ENCODE results near the gene HS2ST1. TPM values are rescaled to one million over a fixed set of nuclear protein-coding genes. Genes with fewer than 3 reads are reported as not detected.
"Not testable (repeated sequence)": the region's sequence is repeated elsewhere in the genome, so short reads cannot be mapped to it uniquely, and the experiment has no call there.

The HS2ST1 gene
- 10 to 100 TPM; 17.7 to 18.0 (median 17.8) TPM for total RNA-seq

DNA sequence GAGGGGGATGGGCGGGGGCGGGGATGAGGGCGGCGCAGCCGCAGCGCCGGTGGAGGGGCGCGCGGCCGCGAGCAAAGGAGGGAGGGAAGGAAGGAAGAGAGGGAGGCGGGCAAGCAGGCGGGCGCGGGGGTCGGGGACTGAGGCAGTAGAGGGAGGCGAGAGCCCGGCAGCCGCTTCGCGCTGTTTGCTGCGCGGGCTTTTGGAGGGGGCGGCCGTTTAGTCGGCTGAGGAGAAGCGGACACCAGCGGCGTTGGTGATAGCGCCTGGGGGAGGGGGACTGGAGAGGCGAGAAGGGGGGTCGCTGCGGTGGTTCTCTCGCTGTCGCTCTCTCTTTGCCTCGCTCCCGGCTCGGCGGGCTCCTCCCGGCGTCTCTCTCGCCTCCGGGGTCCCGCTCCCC is at the start of gene HS2ST1:
Gene HS2ST1, plus strand, starts transcription at position 35 of the 397 bp plus-strand sequence.
- H3K4me1 ChIP-seq: peaks cover 0 to 14% of the 10 kb centered on the region in 2 donors
- intact Hi-C loops (cut with DNase I; ENCODE audit: low total_unique reads): no loop called here
- DNase-seq (ENCODE audit: low spot score in 2 of 2): no peak
- TF ChIP-seq POLR2A (IDR thresholded peaks at IDR 0.05): no peak
- peak in 1 of 3 donors; percentile 17 for TF ChIP-seq POLR2AphosphoS5 (IDR thresholded peaks at IDR 0.05)
- H3K27me3 ChIP-seq: no peaks in the 10 kb centered on the region
- H3K36me3 ChIP-seq: no peaks in the 10 kb centered on the region
- peak within 1 kb of the TSS; percentile 93 to 95 for H3K27ac ChIP-seq
- no peaks in the 10 kb centered on the region for H3K9me3 ChIP-seq
- peak within 1 kb of the TSS; percentile 88 to 97 (median 91) for H3K4me3 ChIP-seq

DNA sequence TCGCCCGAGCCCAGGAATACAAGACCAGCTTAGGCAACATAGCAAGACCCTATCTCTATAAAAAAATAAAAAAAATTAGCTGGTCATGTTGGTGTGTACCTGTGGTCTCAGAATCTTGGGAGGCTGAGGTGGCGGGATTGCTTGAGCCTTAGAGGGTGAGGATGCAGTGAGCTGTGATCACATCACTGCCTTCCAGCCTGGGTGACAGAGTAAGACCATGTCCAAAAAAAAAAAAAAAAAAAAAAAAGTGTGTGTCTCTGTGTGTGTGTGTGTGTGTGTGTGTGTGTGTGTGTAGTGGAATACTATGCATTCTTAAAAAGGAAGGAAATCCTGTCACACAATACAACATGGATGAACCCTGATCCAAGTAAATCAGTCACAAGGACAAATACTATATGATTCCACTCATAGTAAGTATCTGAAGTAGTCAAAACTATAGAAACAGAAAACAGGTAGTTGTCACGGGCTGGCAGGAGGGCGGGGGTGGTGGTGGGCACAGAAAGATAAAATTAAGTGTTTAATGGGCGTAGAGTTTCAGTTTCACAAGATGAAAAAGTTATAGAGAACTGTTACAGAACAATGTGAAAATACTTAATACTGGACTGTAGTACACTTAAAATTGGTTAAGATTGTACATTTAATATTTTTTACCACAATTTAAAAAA is 48.3 kb upstream of the HS2ST1 start:
- Histone ChIP-seq H3K4me3 (no peak overlapping the region), H3K4me1 (no peaks in the 10 kb centered on the region), H3K9me3 (no peaks in the 10 kb centered on the region), H3K27me3 (no peaks in the 10 kb centered on the region), H3K27ac (no peak overlapping the region), H3K36me3 (no peaks in the 10 kb centered on the region)
- TF ChIP-seq, protein P1, sequence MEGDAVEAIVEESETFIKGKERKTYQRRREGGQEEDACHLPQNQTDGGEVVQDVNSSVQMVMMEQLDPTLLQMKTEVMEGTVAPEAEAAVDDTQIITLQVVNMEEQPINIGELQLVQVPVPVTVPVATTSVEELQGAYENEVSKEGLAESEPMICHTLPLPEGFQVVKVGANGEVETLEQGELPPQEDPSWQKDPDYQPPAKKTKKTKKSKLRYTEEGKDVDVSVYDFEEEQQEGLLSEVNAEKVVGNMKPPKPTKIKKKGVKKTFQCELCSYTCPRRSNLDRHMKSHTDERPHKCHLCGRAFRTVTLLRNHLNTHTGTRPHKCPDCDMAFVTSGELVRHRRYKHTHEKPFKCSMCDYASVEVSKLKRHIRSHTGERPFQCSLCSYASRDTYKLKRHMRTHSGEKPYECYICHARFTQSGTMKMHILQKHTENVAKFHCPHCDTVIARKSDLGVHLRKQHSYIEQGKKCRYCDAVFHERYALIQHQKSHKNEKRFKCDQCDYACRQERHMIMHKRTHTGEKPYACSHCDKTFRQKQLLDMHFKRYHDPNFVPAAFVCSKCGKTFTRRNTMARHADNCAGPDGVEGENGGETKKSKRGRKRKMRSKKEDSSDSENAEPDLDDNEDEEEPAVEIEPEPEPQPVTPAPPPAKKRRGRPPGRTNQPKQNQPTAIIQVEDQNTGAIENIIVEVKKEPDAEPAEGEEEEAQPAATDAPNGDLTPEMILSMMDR (IDR thresholded peaks at IDR 0.05): no peak
- TF ChIP-seq POLR2AphosphoS5 (IDR thresholded peaks at IDR 0.05) (no peak), POLR2A (IDR thresholded peaks at IDR 0.05) (no peak)
- no peak for DNase-seq (ENCODE audit: low spot score in 2 of 2)
- intact Hi-C loops (cut with DNase I; ENCODE audit: low total_unique reads): no loop called here

DNA sequence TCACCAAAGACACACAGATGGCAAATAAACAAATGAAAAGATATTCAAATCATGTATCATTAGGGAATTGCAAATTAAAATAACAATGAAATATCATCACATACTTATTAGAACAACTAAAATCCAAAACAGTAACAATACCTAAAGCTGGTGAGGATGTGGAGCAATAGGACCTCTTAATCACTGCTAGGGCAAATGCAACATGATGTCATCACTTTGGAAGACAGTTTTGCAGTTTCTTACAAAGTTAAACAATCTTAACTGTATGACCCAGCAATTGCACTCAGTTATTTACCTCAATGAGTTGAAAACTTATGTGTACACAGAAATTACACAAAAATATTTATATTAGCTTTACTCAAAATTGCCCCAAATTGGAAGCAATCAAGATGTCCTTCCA is 47.8 kb upstream of the HS2ST1 start:
- Histone ChIP-seq H3K27ac (no peak overlapping the region), H3K9me3 (no peaks in the 10 kb centered on the region), H3K4me1 (no peaks in the 10 kb centered on the region), H3K36me3 (no peaks in the 10 kb centered on the region), H3K27me3 (no peaks in the 10 kb centered on the region), H3K4me3 (no peak overlapping the region)
- no peak for DNase-seq (ENCODE audit: low spot score in 2 of 2)
- intact Hi-C loops (cut with DNase I; ENCODE audit: low total_unique reads): no loop called here
- no peak for TF ChIP-seq POLR2AphosphoS5 (IDR thresholded peaks at IDR 0.05)
- TF ChIP-seq, protein P1 (IDR thresholded peaks at IDR 0.05): no peak
- TF ChIP-seq POLR2A (IDR thresholded peaks at IDR 0.05): no peak

DNA sequence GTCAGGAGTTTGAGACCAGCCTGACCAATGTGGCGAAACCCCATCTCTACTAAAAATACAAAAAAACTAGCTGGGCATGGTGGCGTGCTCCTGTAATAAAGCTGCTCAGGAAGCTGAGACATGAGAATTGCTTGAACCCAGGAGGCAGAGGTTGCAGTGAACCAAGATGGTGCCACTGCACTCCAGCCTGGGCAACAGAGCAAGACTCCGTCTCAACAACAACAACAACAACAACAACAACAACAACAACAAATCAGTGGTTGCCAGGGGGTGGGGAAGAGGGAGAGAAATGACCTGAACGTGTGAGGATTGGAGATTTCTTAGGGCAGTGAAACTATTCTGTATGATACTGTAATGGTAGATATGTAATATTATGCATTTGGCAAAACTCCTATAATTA is 47.2 kb upstream of the HS2ST1 start:
- intact Hi-C loops (cut with DNase I; ENCODE audit: low total_unique reads); DNase-seq (ENCODE audit: low spot score in 2 of 2); H3K36me3 ChIP-seq; H3K9me3 ChIP-seq; H3K27me3 ChIP-seq; H3K4me1 ChIP-seq; H3K27ac ChIP-seq; H3K4me3 ChIP-seq: not testable (repeated sequence)

DNA sequence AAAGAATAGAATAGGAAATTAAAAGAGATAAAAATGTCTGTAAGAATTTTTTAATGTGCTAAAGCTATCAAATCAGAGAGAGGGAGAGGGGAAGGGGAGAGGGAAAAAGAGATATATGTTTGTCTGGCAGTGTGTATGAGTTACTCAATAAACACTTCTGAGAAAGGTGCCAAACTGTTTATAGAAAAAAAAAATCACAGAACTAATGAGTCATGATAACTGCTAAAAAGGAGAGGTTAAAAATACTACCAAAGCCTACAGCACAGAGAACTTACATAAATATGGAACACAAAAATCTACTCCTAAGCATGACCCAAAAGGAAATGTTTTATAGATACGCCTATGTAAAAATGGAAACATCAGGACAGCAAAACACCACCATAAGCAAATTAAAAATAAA is 46.0 kb upstream of the HS2ST1 start:
- no peaks in the 10 kb centered on the region for H3K27me3 ChIP-seq
- H3K27ac ChIP-seq: no peak overlapping the region
- H3K9me3 ChIP-seq: no peaks in the 10 kb centered on the region
- intact Hi-C loops (cut with DNase I; ENCODE audit: low total_unique reads): no loop called here
- H3K36me3 ChIP-seq: no peaks in the 10 kb centered on the region
- no peak overlapping the region for H3K4me3 ChIP-seq
- H3K4me1 ChIP-seq: no peaks in the 10 kb centered on the region
- DNase-seq (ENCODE audit: low spot score in 2 of 2): no peak
- no peak for TF ChIP-seq POLR2A (IDR thresholded peaks at IDR 0.05)
- TF ChIP-seq, protein P1 (IDR thresholded peaks at IDR 0.05): no peak

DNA sequence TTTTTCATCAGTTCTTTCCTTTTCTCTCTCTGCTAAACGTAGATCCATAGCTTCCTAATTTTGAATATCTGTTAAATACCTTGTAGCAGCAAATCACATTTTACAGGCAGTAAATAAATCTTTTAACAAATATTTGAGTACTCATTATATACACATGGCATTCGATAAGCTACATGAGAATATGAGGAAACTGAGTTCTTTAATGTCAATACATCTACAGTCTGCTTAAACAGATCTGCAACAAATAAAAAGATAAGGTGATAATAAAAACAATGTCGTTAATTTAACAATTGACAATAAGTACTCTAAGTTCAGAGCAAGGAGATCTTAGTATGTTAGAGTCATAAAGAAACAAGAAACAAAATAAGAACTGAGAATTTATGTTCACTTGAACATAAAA is 43.4 kb upstream of the HS2ST1 start:
- no peak overlapping the region for H3K4me3 ChIP-seq
- no peak overlapping the region for H3K27ac ChIP-seq
- H3K36me3 ChIP-seq: no peaks in the 10 kb centered on the region
- no peaks in the 10 kb centered on the region for H3K27me3 ChIP-seq
- H3K9me3 ChIP-seq: no peaks in the 10 kb centered on the region
- intact Hi-C loops (cut with DNase I; ENCODE audit: low total_unique reads): no loop called here
- DNase-seq (ENCODE audit: low spot score in 2 of 2): no peak
- TF ChIP-seq POLR2AphosphoS5 (IDR thresholded peaks at IDR 0.05): no peak
- TF ChIP-seq POLR2A (IDR thresholded peaks at IDR 0.05): no peak
- TF ChIP-seq, protein P1 (IDR thresholded peaks at IDR 0.05): no peak
- H3K4me1 ChIP-seq: no peaks in the 10 kb centered on the region

Measured in breast epithelium (tissue), 4 donors.